Common myeloid progenitor, CD34-positive (primary cell): ENCODE data around the gene MRPS25.

ENCODE experiments used
- CTCF ChIA-PET: fragments of 350-600 bp; sonication (Branson Sonifier 250); formaldehyde crosslinking; loops from one replicate; lab custom pipeline; 2021; ENCODE audit warnings: antibody characterized with exemption; lab: Charles Lee
- POLR2A ChIA-PET: fragments of 350-600 bp; sonication (Branson Sonifier 250); formaldehyde crosslinking; loops from one replicate; lab custom pipeline; 2021; ENCODE audit warnings: antibody characterized with exemption; lab: Charles Lee
- DNase-seq, 3 donors: peaks; one replicate each; pipeline versions ENCODE4 v3.0.0 to v3.0.0-alpha.2; 2013
- H3K27ac ChIP-seq, 2 experiments: 1 replicate in 1 of 2; 2 replicates in 1 of 2; pipeline ENCODE4 v1.7.0; 2013; ENCODE audit warnings: inconsistent platforms in 2 of 2, low read length in 2 of 2, mild to moderate bottlenecking in 2 of 2, low read depth in 1 of 2, moderate library complexity in 1 of 2; ENCODE audit not compliant: severe bottlenecking in 2 of 2, insufficient read depth in 1 of 2, poor library complexity in 1 of 2
- H3K27me3 ChIP-seq, 5 experiments: replicated peaks in 2 of 5; 1 replicate in 3 of 5; 2 replicates in 2 of 5; pipeline versions ENCODE4 v1.6.1 to v1.7.0; 2013; ENCODE audit warnings: low read length in 4 of 5, mild to moderate bottlenecking in 2 of 5, moderate library complexity in 2 of 5, inconsistent platforms in 1 of 5; ENCODE audit not compliant: insufficient read depth in 5 of 5, control insufficient read depth in 4 of 5
- H3K36me3 ChIP-seq, 4 experiments: 1 replicate in 2 of 4; 2 replicates in 2 of 4; pipeline versions ENCODE4 v1.6.1 to v1.7.0; 2013; ENCODE audit warnings: low read length in 3 of 4, control low read depth in 1 of 4, mild to moderate bottlenecking in 1 of 4; ENCODE audit not compliant: control insufficient read depth in 4 of 4, insufficient read depth in 4 of 4
- H3K4me1 ChIP-seq, 4 experiments: 1 replicate in 3 of 4; 2 replicates in 1 of 4; pipeline versions ENCODE4 v1.6.1 to v1.7.1; 2013; ENCODE audit warnings: low read length in 3 of 4, mild to moderate bottlenecking in 3 of 4, control low read depth in 1 of 4, inconsistent platforms in 1 of 4, moderate library complexity in 1 of 4; ENCODE audit not compliant: control insufficient read depth in 4 of 4, insufficient read depth in 4 of 4; ENCODE audit errors: control extremely low read depth in 1 of 4
- H3K4me3 ChIP-seq, 7 experiments: 1 replicate in 4 of 7; 2 replicates in 3 of 7; pipeline versions ENCODE4 v1.5.1 to v1.7.0; 2013; ENCODE audit warnings: mild to moderate bottlenecking in 7 of 7, low read length in 6 of 7, moderate library complexity in 6 of 7, inconsistent platforms in 2 of 7, low read depth in 2 of 7, control low read depth in 1 of 7; ENCODE audit not compliant: insufficient read depth in 4 of 7, control insufficient read depth in 1 of 7; ENCODE audit errors: extremely low read depth in 1 of 7
- H3K9me3 ChIP-seq, 5 experiments: 1 replicate in 4 of 5; 2 replicates in 1 of 5; pipeline versions ENCODE4 v1.6.1 to v1.7.1; 2013; ENCODE audit warnings: low read length in 4 of 5, mild to moderate bottlenecking in 2 of 5, inconsistent platforms in 1 of 5, low read depth in 1 of 5, moderate library complexity in 1 of 5; ENCODE audit not compliant: control insufficient read depth in 4 of 5, insufficient read depth in 2 of 5; ENCODE audit errors: control extremely low read depth in 1 of 5
- WGBS: methylation state at CpG from one replicate; pipeline ENCODE4 v1.1.5; 2013; ENCODE audit not compliant: insufficient coverage; 5-methylcytosine and 5-hydroxymethylcytosine counted together

The MRPS25 gene

DNA sequence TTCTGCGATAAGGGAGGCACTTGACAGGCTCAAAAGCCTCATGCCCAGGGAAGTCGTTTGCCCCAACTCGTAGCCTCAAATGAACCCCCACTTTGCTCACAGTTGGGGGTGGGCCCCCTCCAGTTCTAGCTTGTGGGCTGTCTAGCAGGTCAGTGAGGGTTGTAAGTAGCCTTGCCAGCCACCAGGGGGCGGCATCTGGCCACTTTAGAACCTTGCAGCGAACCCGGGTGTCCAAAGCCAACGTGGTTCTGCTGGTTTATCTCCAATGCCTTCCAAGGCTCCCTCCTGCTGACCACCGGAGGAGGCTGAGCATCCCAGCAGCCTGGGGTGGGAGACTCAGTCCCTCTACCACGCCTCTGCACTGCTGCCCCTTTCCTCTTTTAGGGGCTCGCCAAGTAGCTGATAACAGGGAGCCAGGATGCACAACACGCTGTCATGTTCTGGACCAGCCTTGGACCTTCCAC lies 43.0 kb upstream of the MRPS25 start:
- H3K4me1 ChIP-seq = peaks cover 0 to 5% (median 4%) of the 10 kb centered on the region in 4 experiments
- H3K27ac ChIP-seq = no peak overlapping the region
- CTCF ChIA-PET = interaction anchor here (1.0 to 9.7 kb wide), 11 partner anchors 9 to 452 kb away, joined by 3 to 93 read pairs (median 4); partner anchors contain the start of genes CAPN7 and RBSN
- POLR2A ChIA-PET = interaction anchor here (0.7 to 1.4 kb wide), 2 partner anchors 9 to 279 kb away, joined by 3 to 4 read pairs; no protein-coding TSS in a partner anchor
- WGBS = 16% methylated on average over 8 of the region's 11 CpGs
- no peaks in the 10 kb centered on the region for H3K36me3 ChIP-seq
- H3K4me3 ChIP-seq = peak overlapping the region in 4 of 7 experiments; percentile 25 to 57 (median 30)
- peak; percentile 80 to 87 (median 85) for DNase-seq
- no peaks in the 10 kb centered on the region for H3K27me3 ChIP-seq
- H3K9me3 ChIP-seq = no peaks in the 10 kb centered on the region

DNA sequence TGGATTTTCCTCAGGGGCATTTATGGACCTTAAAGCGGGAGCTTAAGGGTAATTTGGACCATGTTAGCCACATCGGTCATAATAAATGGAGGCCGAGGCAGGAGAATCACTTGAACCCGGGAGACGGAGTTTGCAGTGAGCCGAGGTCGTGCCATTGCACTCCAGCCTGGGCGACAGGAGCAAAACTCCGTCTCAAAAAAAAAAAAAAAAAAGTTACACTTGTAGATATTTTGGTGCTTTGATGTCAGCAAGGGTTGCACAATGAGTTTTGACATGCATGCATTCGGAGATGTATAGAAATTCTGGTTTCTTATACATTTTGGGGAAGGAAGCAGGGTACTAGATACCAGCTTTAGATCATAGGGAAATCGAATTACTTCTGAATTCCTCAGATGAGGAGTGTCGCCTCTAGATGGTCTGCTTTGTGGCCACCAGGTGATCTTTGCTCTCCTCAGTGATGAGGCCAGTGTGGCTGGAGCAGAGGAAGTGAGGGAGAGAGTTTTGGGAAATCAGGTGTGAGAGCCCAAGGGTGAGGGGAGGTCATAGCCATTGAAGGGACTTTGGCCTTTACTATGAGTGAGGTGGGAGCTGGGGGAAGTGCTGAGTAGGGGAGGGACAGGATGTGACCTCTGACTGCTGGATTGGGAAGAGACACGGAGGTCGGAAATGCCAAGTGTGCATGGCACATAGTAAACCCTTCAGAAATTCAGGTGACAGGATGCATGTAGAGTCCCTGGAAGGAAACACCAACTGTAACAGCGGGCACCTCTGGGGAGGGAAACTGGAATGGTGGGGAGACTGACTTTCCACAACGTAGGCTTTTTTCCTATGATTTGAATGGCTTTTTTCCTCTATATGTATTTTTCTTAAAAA lies 42.2 kb upstream of the MRPS25 start:
- H3K27ac ChIP-seq = no peak overlapping the region
- ChIA-PET CTCF (interaction anchor here (0.9 to 9.7 kb wide), 7 partner anchors 9 to 97 kb away, joined by 3 to 93 read pairs (median 4); partner anchors contain the start of genes CAPN7 and RBSN), POLR2A (interaction anchor here (1.4 kb wide), 1 partner anchor 10 kb away, joined by 3 read pairs; no protein-coding TSS in a partner anchor)
- no peaks in the 10 kb centered on the region for H3K27me3 ChIP-seq
- WGBS = 95% methylated on average over 13 of the region's 16 CpGs
- H3K36me3 ChIP-seq = no peaks in the 10 kb centered on the region
- no peak overlapping the region for H3K4me3 ChIP-seq
- no peak for DNase-seq
- H3K4me1 ChIP-seq = peaks cover 0 to 13% (median 9%) of the 10 kb centered on the region in 4 experiments
- no peaks in the 10 kb centered on the region for H3K9me3 ChIP-seq

DNA sequence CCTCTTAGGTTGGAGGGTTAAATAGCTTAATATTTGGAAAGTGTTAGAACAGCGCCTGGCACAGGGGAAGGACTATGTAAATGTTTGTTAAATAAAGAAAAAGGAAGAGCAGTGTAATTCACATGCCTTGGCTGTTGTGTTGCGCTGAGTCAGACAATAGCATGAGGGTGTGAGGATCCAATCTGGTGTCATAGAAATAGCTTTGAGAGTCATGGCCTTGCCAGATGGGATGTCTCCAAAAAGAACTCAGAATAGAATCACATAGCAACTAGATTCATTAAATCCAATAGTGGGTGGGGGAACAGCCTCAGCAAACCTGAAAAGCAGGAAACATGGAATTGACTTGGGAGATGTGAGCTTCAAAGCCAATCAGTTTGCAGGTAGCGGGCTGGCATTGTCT lies 37.7 kb upstream of the MRPS25 start:
- CTCF ChIA-PET = interaction anchor here (1.4 to 9.7 kb wide), 2 partner anchors 8 to 16 kb away, joined by 3 to 93 read pairs; no protein-coding TSS in a partner anchor
- H3K27ac ChIP-seq = no peak overlapping the region
- peaks cover 0 to 31% (median 23%) of the 10 kb centered on the region in 4 experiments for H3K4me1 ChIP-seq
- H3K27me3 ChIP-seq = no peaks in the 10 kb centered on the region
- no peaks in the 10 kb centered on the region for H3K36me3 ChIP-seq
- 78% methylated on average over 2 of the region's 3 CpGs for WGBS
- no peaks in the 10 kb centered on the region for H3K9me3 ChIP-seq
- no peak overlapping the region for H3K4me3 ChIP-seq
- DNase-seq = peak in 1 of 3 donors; percentile 31
- POLR2A ChIA-PET = interaction anchor here (0.7 kb wide), 1 partner anchor 12 kb away, joined by 3 read pairs; no protein-coding TSS in a partner anchor

DNA sequence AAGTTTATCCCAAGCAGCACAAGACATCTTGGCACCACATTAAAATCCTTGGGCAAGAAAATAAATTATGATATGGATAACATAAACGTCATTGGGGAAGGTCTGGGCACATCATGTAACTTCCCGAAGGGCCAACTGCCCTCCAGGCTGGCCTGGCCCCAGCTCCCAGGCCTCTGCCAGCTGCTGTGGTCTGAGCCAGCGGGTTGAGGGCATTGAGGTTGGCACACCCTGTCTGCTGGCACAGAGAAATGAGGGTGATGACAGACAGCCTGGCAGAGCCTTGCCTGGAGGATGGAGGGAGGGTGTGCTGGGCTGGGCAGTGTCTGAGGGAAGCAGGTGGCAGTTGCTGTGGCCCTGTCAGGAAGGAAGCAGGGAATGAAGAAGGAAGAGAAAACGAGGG lies 37.1 kb upstream of the MRPS25 start:
- H3K27ac ChIP-seq = no peak overlapping the region
- peak in 2 of 3 donors; percentile 48 to 67 for DNase-seq
- H3K36me3 ChIP-seq = no peaks in the 10 kb centered on the region
- H3K9me3 ChIP-seq = no peaks in the 10 kb centered on the region
- H3K27me3 ChIP-seq = no peaks in the 10 kb centered on the region
- peaks cover 4 to 36% (median 28%) of the 10 kb centered on the region in 4 experiments for H3K4me1 ChIP-seq
- no peak overlapping the region for H3K4me3 ChIP-seq
- ChIA-PET CTCF (interaction anchor here (1.4 to 9.7 kb wide), 2 partner anchors 9 to 16 kb away, joined by 3 to 93 read pairs; no protein-coding TSS in a partner anchor), POLR2A (interaction anchor here (0.7 kb wide), 1 partner anchor 13 kb away, joined by 3 read pairs; no protein-coding TSS in a partner anchor)
- 2% methylated on average over 4 of the region's 4 CpGs for WGBS

DNA sequence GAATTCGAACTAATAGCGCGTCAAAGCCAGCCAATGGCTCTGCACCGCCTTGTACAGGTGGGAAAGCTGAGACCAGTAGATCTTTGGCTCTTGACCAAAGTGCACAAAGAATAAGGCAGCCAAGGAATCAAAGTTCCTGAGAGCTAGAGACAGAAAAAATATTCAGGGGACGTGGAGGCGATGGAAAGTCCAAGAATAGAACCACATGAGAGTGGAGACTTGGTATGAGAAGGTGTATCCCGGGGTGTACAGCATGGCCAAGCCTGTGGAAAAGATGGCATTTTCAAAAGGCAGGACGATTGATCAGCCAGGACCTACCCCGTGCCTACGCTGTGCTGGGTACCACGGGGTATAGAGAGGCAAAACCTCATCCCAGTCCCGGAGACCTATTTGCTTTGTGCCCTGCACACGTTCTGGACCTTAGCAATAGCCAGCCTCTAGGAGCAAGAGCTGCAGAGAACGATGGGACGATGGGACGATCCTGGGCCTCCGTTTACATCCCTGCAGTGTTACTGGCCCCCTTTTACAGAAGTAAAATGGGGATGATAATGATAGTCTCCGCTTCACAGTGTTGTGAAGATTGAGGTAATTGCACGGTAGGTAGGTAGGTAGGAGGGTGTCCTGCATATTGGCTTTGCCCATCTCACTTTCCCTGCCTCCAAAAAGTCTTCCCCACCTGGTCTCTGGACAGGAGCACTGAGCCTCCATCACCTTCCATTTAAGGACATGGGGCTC lies 34.4 kb upstream of the MRPS25 start:
- peaks cover 7 to 43% (median 36%) of the 10 kb centered on the region in 4 experiments for H3K4me1 ChIP-seq
- peak overlapping the region in 1 of 2 experiments; percentile 92 for H3K27ac ChIP-seq
- H3K4me3 ChIP-seq = peak overlapping the region; percentile 75 to 98 (median 91)
- ChIA-PET POLR2A (no interaction called here), CTCF (interaction anchor here (3.2 kb wide), 1 partner anchor 9 kb away, joined by 10 read pairs; no protein-coding TSS in a partner anchor)
- peaks cover 8 to 17% (median 16%) of the 10 kb centered on the region in 4 experiments for H3K36me3 ChIP-seq
- no peak for DNase-seq
- 1% methylated on average over 14 of the region's 19 CpGs for WGBS
- H3K9me3 ChIP-seq = no peaks in the 10 kb centered on the region
- H3K27me3 ChIP-seq = no peaks in the 10 kb centered on the region

DNA sequence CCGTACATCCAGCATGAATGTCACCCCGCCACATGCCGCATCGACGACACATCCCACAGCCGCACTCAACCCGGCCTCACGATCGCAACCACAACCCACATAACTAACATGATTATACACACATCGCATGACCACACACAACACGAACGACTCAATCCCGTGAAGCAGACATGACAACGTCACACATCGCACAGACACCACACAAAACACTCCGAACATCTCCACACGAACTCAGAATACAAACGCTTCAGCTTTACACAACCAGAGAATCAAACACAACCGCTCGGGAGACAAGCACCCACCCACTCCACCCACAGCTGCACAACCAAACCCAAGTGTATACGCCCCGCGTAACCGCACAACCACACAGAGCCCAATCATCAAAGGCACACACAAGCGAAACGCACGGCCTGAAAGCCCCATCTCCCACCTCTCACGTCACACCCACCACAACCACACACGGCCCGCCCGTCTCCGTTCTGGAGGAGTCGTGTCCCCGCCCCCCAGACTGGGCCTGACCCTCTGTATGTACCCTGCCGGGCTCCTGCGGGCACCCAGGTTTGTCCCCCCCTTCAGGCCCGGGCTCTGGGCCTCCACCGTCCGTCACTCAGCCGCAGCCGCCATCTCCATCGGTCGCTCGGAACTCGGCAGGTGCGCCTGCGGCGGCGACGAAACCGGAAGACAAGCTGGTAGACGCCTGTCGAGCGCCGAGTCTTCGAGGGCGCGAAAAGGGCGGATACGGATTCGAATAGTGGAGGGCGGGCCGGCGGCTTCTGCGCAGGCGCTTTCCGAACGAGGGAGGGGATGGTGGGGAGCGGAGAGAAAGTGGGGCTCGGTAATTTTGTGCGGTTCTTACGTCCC lies 33.6 kb upstream of the MRPS25 start, which contains the start of gene RBSN:
Gene RBSN (minus strand): TSS at position 646 of the 861 bp plus-strand sequence. CDS start 3,028 bp downstream, outside the sequence.
- no peaks in the 10 kb centered on the region for H3K27me3 ChIP-seq
- under 1% methylated on average over 58 of the region's 72 CpGs for WGBS
- ChIA-PET CTCF (interaction anchor here (0.6 to 3.2 kb wide), 4 partner anchors 10 to 458 kb away, joined by 3 to 10 read pairs (median 3); no protein-coding TSS in a partner anchor), POLR2A (interaction anchor here (0.6 kb wide), 1 partner anchor 921 kb away, joined by 3 read pairs; no protein-coding TSS in a partner anchor)
- no peaks in the 10 kb centered on the region for H3K9me3 ChIP-seq
- H3K27ac ChIP-seq = peak within 1 kb of the TSS; percentile 74 to 92
- peak within 1 kb of the TSS; percentile 75 to 98 (median 91) for H3K4me3 ChIP-seq
- DNase-seq = peak; percentile 96 to 98 (median 98)
- H3K4me1 ChIP-seq = peaks cover 7 to 43% (median 36%) of the 10 kb centered on the region in 4 experiments
- peaks cover 8 to 25% (median 24%) of the 10 kb centered on the region in 4 experiments for H3K36me3 ChIP-seq
